ENCODE measurements around the gene KIFAP3.
"Not testable (repeated sequence)": the region's sequence is repeated elsewhere in the genome, so short reads cannot be mapped to it uniquely, and the experiment has no call there.

The KIFAP3 gene

DNA sequence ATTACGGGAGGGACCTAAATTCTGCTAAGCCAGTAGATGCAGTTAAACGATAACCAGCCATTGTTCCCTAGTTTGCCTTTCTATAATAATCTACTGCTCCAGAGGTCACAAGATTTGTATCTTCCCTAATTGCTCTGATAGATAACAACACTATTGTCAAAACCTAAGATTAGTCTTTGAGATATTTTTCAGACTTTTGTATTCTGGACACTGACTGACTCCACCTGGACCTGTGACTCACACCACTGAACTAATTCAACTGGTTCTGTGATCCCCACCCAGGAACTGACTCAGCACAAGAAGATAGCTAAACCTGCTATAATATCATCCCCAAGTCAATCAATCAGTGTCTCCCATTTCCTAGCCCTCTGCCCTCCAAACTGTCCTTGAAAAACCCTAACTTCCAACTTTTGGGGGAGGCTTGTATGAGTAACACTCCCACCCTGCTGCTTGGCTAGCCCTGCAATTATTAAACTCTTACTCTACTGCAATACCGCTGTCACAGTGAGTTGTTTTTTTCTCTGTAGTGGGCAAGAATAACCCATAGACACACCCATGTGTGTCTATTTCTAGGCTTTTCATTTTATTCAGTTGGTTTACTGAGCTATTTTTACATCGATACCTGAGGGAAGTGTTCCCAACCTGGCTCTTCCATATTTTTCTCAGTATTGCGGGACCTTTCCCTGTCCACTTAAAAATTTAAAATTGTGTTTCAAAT lies 11.2 kb downstream of the KIFAP3 start:
- DNase-seq (ENCODE audit: low read depth), result no peak

DNA sequence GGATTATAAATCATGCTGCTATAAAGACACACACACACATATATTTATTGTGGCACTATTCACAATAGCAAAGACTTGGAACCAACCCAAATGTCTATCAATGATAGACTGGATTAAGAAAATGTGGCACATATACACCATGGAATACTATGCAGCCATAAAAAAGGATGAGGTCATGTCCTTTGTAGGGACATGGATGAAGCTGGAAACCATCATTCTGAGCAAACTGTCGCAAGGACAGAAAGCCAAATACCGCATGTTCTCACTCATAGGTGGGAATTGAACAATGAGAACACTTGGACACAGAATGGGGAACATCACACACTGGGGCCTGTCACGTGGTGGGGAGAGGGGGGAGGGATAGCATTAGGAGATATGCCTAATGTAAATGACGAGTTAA lies 12.8 kb downstream of the KIFAP3 start:
- DNase-seq (ENCODE audit: low read depth), result not testable (repeated sequence)

DNA sequence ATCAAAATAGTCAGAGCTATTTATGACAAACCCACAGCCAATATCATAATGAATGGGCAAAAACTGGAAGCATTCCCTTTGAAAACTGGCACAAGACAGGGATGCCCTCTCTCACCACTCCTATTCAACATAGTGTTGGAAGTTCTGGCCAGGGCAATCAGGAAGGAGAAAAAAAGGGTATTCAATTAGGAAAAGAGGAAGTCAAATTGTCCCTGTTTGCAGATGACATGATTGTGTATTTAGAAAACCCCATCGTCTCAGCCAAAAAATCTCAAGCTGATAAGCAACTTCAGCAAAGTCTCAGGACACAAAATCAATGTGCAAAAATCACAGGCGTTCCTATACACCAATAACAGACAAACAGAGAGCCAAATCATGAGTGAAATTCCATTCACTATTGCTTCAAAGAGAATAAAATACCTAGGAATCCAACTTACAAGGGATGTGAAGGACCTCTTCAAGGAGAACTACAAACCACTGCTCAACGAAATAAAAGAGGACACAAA lies 14.4 kb downstream of the KIFAP3 start:
- DNase-seq (ENCODE audit: low read depth), result not testable (repeated sequence)

DNA sequence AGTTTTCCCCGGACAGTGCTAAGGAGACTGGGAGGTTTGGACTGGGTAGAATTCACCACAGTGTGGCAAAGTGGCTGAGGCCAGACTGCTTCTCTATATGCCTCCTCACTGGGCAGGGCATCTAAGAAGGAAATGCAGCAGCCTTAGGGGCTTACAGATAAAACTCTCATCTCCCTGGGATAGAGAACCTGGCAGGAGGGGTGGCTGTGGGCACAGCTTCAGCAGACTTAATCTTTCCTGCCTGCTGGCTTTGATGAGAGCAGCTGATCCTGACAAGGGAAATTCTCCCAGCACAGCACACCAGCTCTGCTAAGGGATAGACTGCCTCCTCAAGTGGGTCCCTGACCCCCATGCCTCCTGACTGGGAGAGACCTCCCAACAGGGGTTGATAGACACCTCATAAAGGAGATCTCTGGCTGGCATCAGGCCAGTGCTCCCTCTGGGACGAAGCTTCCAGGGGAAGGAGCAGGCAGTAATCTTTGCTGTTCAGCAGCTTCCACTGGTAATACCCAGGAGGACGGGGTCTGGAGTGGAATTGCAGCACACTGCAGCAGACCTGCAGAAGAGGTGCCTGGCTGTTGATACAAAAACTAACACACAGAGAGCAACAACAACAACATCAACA lies 25.2 kb downstream of the KIFAP3 start:
- DNase-seq (ENCODE audit: low read depth), result no peak

DNA sequence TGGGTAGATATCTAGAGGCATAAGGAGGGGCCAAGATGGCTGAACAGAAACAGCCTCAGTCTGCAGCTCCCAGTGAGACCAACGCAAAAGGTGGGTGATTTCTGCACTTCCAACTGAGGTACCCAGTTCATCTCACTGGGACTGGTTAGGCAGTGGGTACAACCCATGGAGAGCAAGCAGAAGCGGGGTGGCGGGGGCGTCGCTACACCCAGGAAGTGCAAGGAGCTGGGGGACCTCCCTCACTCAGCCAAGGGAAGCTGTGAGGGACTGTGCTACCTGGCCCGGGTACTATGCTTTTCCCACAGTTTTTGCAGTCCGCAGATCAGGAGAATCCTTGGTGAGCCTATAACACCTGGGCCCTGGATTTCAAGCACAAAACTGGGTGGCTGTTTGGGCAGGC lies 26.0 kb downstream of the KIFAP3 start:
- no peak for DNase-seq (ENCODE audit: low read depth)

DNA sequence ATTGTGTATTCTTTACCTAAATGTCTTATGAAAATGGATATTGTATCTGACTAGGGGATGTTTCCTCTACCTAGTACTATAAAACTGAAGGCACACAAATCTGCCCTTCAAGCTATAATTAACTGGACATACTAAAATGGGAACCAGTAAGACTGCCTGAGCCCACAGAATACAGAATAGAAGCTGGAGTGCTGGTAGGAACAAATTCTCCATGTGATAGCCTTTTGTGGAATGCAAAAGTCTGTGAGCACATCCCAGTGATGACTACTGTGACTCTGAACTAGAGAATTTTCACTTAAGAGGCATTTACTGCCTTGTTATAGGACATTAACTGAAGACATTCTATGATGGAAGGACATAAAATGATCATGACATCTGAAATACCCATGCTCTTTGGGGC lies 30.3 kb downstream of the KIFAP3 start:
- no peak for DNase-seq (ENCODE audit: low read depth)

DNA sequence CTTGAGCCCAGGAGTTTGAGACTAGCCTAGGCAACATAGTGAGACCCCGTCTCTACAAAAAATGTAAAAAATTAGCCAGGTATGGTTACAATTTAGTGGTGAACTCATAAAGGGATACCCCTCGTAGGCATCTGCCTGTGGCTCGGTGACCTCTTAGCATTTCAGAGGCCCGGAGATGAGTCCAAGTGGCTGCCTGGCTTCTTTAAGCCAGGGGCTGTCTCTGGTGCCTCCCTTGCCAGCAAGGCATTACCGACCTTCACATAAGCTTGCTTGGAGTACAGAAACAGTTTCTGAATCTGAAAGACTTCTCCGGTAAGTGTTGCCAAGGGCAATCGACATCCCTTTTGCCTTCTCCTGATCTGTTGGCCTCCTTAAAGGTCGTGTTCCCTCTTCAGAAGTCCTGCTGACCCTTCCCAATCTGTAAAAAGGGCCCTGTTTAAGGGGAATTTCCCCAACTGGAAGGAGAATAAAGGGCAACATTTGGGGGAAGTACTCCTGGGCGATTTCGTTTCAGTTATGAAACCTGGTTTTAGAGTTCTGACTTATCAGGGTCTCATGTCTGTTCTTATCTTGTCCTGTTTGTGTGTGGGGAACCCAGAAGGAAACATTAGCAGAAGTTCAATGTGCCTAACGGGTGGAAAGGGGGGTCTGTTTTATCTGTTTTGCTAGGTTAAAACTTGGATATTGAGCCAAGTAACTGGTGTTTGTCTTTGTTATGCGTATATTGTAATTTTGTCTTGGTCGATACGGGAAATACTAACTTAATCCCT lies 32.9 kb downstream of the KIFAP3 start:
- DNase-seq (ENCODE audit: low read depth), result no peak

DNA sequence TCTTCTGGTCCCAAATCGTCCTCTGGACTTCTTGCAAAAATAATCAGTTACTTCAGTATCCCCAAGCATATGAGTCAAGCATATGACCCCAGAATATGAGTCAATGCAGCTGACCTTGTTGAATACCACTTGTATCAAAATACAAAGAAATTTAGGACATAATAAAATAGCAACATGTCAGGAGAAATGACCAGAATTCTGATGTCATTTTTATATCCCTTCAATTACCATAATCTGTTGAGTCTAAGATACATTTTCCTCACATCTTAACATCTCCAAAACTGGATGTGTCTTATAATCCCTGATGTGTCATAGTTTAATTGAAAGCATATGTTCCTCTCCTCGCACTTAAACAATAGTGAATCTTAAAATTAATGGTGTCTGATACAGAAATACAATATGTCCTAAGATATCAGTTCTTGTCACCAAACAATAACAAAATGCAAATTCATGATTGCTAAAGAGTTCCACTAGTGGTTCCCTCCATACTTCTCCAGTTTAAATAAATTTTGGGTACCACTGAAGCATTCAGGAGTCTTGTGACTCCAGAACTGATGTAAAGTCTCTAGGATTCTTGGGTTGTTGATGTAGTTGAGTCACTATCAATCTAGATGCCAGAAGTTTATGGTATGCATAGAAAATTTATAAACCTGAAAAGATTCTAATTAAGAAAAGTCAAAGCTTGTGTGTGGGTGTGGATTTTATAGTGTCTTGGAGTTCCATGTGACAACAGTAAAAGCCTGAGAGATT lies 41.8 kb downstream of the KIFAP3 start:
- peak; percentile 48 for DNase-seq (ENCODE audit: low read depth)

DNA sequence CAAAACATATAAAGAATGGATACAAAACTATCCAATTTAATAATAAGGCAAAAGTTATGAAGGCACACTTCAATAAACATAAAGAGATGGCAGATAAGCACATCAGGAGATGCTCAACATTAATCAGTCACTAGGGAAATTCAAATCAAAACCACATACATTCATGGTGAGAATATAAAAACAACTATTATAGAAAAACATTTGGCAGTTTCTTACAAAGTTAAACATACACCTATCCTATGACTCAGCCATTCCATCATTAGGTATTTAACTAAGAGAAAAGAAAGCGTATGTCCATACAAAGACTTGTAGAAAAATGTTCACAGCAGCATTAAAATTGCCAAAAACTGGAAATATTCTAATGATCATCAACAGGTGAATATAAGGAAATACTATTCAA lies 44.3 kb downstream of the KIFAP3 start:
- no peak for DNase-seq (ENCODE audit: low read depth)

DNA sequence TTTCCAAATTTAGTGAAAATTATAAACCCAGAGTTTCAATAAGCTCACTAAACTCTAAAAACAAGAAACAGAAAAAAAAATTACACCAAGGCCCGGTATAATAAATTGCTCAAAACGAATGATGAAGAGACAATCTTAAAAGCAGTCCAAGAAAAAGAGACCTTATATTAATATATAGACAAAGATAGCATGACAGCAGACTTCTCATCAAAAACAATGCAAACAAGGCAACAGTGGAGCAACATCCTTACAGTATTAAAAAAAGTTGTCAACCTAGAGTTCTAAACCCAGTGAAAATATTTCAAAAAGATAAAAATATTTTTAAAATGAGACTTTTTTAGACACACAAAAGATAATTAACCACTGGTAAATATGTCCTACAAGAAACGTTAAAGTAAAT lies 46.7 kb downstream of the KIFAP3 start:
- DNase-seq (ENCODE audit: low read depth), result peak; percentile 6

DNA sequence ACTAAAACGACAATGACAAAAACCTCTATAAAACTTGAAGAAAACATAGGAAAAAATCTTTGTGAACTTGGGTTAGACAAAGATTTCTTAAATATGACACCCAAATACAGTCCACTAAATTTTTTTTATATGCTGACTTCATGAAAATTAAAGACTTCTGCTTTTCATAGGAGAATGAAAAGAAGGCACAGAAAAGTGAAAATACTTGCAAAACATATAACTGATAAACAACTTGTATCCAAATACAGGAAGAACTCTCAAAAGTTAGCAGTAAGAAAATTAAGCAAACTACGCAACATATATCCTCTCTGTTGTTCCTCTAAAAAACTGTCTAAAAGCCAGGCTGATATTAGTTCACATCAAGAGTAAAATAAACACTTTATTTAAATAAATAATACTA lies 53.6 kb downstream of the KIFAP3 start:
- no peak for DNase-seq (ENCODE audit: low read depth)

DNA sequence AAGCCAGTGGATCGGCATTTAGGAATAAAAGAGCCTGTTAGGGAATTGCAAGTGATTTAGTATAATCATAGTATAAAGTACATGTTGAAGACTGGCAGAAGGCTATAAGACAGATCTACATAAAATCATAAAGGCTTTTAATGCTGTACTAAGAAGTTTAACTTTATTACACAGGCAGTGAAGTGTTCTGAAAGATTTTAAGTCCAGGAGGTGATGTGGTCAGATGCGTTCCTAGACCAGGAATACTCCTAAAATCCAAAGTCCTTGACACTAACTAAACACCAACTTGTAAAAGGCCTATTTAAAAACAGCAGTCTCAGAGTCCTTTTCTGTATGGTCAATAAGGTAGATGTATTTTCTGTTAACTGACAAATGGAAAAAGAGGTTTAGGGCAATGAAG lies 57.0 kb downstream of the KIFAP3 start:
- DNase-seq (ENCODE audit: low read depth), result no peak

DNA sequence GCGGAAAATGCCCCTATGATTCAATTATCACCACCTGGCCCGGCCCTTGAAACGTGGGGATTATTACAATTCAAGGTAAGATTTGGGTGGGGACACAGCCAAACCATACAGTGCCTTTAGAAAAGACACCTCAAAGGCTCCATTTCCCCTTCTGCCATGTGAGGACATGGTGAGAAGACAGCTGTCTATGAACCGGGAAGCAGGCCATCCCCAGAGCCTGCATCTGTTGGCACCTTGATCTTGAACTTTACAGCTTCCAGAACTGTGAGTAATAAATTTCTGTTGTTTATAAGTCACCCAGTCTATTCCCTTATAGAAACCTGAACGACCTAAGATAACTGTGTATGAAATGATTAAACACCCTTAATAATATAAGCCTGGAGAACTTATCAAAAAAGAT lies 61.6 kb downstream of the KIFAP3 start:
- no peak for DNase-seq (ENCODE audit: low read depth)

DNA sequence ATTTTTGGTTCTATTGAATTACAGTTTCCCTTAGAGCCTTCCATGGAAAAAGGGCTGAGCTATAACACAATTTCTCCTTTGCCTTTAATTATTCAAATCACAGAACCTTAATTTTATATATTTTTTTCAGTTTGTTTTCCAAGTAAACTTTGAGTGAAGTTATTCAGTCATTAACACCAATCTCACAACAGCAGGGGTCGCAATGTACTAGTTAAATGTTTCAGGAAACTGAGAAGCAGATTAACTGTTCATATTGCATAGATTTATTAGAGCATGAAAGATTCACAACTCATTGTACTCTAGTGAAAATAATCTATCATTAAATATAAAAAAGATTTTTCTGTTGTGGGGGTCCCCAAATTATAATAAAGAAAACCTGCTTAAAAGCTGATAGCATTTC lies 64.1 kb downstream of the KIFAP3 start:
- DNase-seq (ENCODE audit: low read depth), result peak; percentile 53

DNA sequence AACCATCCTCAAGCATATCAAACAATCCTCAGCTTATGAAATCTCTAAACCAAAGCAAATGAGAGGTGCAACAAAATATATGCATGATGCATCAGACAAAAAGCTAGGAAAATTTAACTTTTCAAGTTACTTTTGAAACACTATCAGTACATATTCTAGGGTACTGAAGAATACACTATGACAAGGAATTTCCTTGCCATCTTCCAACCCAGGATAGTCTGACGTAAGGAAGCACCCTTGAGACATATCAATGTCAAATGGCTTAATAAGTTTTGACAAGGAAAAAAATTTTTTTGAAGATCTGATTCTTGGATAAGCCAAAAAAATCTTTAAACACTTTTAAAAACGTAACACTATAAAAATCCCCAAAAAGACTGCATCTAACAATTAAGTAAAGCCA lies 64.9 kb downstream of the KIFAP3 start:
- no peak for DNase-seq (ENCODE audit: low read depth)

DNA sequence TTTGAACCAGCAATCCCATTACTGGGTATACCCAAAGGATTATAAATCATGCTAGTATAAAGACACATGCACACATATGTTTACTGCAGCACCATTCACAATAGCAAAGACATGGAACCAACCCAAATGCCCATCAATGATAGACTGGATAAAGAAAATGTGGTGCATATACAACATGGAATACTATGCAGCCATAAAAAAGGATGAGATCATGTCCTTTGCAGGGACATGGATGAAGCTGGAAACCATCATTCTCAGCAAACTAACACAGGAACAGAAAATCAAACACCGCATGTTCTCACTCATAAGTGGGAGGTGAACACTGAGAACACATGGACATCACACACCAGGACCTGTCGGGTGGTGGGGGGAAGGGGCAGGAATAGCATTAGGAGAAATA lies 65.8 kb downstream of the KIFAP3 start:
- DNase-seq (ENCODE audit: low read depth), result not testable (repeated sequence)

DNA sequence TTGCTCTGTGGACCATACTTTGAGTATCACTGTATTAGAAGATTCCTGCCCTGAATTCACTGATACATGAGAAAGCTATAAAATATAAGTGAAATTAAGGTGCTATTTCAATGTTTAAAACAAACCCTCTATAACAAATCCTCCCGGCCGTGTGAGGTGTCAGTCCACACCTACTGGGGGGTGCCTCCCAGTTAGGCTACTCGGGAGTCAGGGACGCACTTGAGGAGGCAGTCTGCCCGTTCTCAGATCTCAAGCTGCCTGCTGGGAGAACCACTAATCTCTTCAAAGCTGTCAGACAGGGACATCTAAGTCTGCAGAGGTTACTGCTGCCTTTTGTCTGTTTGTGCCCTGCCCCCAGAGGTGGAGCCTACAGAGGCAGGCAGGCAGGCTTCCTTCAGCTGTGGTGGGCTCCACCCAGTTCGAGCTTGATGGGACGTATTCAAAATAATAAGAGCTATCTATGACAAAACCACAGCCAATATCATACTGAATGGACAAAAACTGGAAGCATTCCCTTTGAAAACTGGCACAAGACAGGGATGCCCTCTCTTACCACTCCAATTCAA lies 71.1 kb downstream of the KIFAP3 start:
- DNase-seq (ENCODE audit: low read depth), result not testable (repeated sequence)

DNA sequence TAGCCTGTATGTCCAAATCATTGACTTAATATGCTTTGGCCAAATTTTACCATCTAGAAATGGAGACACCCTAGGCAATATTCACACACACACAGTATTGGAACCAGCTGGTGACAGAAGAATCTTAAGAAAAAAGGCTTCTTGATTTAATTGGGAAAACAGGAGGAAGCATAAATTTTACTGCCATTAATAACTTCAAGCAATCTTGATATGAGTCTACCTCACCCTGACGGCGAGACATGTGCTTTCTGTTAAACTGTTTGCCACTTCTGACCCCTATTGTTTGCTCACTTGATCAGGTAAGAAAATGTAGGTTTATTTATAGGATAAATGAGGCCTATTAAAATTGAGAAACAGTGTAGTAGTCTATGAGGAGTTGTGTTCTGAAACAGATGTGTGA lies 73.2 kb downstream of the KIFAP3 start:
- no peak for DNase-seq (ENCODE audit: low read depth)

DNA sequence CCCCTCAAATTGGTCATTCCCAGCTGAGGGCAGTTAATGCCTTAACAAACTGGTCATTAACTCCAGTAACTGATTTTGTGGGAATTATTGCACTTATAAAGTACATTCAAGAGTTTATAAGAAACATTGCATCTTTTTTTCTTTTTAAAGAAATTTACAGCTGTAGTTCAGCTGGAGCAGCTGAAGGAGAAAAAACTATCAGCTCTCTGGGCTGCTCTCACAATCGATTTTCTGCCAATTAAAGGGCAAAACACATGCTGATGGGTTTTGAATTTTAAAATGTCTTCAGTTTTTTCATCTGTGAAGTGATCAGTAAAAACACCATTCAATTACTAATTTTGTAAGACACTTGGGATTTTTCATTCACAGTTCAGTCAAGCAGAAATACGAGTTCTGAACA lies 74.7 kb downstream of the KIFAP3 start:
- DNase-seq (ENCODE audit: low read depth), result peak; percentile 4

DNA sequence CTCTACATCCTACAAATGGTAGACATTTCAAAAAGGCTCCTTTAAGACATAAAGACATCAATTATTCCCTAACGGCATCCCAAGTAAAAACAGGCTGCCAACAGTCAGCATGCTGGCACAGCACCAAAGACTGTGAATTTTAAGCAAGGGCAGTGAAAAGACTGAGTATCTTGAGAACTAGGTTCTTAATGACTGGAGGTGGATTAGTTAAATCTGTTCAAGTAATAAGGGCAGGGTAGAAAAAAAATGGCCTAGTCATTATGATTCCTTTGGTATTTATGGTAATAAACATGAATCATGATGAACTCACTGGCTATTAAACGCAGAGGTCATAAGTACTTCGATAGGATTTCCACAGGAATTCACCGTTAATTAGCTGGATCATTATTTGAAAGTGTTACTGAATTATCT lies 75.2 kb downstream of the KIFAP3 start:
- peak; percentile 72 for DNase-seq (ENCODE audit: low read depth)

DNA sequence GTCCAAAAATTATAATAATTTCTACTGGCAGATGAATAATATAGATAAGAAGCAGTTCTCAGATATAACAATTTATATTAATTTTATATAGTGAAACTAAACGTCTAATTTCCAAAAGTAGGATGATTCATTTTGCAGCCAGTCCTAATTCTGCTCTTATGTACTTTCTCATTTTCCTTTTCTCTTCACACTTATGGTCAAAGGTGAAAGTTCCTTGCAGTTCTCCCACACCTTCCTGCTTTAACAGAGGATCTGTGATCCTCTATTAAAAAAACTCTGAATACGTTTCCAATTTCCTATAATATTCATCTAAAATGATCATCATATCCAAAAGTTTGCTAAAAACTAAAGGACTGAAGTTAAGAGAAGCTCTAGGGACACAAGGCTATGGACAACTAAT lies 78.5 kb downstream of the KIFAP3 start:
- DNase-seq (ENCODE audit: low read depth), result no peak

DNA sequence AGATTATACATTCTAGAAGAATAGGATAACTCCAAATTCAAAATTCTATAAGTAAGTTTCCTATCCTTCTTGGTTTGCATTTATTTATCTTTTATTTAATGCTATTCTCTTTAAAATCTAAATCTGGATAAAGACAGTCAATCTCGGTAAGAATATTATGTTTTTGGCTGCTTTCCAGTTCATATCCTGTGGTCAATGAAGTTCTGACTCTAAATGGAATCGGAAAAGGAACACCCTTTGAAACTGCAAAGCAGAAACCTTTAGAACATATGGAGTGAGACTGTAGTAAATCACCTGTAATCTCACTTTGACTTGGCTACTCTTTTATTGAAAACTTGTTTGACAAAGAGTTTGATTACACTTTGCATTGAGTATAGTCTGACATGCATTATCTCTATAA lies 85.2 kb downstream of the KIFAP3 start:
- DNase-seq (ENCODE audit: low read depth), result no peak
